Panc1 (cell line): ENCODE data around the gene CDKAL1. TPM values are rescaled to one million over a fixed set of nuclear protein-coding genes. Genes with fewer than 3 reads are reported as not detected.

Experiments used
- ATAC-seq: fragments of 200-7000 bp; cut with Tn5 transposase; 2 replicates; pipeline ENCODE4 v1.9.1; 2020; ENCODE audit warnings: mild to moderate bottlenecking, moderate library complexity
- BruUV-seq: library from RNA; stranded (reverse); fragments of 400-500 nt; replicated peaks from 2 replicates; lab custom pipeline; 2021; lab: Mats Ljungman, UMichigan
- CTCF ChIA-PET: fragments of 300-600 bp; sonication (Branson Sonifier 250); formaldehyde crosslinking; loops from one replicate; lab custom pipeline; 2022; ENCODE audit warnings: antibody characterized with exemption; lab: Charles Lee
- POLR2A ChIA-PET: fragments of 300-600 bp; sonication (Branson Sonifier 250); formaldehyde crosslinking; loops from one replicate; lab custom pipeline; 2022; ENCODE audit warnings: antibody characterized with exemption; lab: Charles Lee
- DNase-seq: peaks from one replicate; pipeline ENCODE4 v3.0.0-alpha.2; 2010; ENCODE audit warnings: low read depth, low spot score
- H3K27ac ChIP-seq: 2 replicates; pipeline ENCODE4 v1.5.1; 2011; ENCODE audit warnings: mild to moderate bottlenecking, low read length, inconsistent platforms
- H3K27me3 ChIP-seq: fragments of 200-500 bp; sonication (Bioruptor generic); 2 replicates; pipeline ENCODE4 v1.6.0; 2014; ENCODE audit warnings: low read length, inconsistent platforms; ENCODE audit not compliant: control insufficient read depth, insufficient read depth
- H3K36me3 ChIP-seq: fragments of 200-500 bp; sonication (Bioruptor generic); 2 replicates; pipeline ENCODE4 v1.5.1; 2014; ENCODE audit warnings: inconsistent platforms, mild to moderate bottlenecking, low read length, moderate library complexity; ENCODE audit not compliant: control insufficient read depth, insufficient read depth
- H3K4me1 ChIP-seq: 2 replicates; pipeline ENCODE4 v1.5.1; 2011; ENCODE audit warnings: inconsistent platforms, mild to moderate bottlenecking, low read length, moderate library complexity; ENCODE audit not compliant: control insufficient read depth, insufficient read depth
- H3K4me3 ChIP-seq, 2 experiments: 2 replicates each; pipeline ENCODE4 v1.5.1; 2011 to 2012; ENCODE audit warnings: low read depth in 2 of 2, low read length in 2 of 2, mild to moderate bottlenecking in 2 of 2, inconsistent platforms in 1 of 2, moderate library complexity in 1 of 2
- H3K9me3 ChIP-seq: fragments of 200-500 bp; sonication (Bioruptor generic); 2 replicates; pipeline ENCODE4 v1.5.1; 2014; ENCODE audit warnings: low read depth, mild to moderate bottlenecking, inconsistent platforms, low read length, moderate library complexity; ENCODE audit not compliant: control insufficient read depth, insufficient read depth
- CTCF ChIP-seq: fragments of 450-650 bp; IDR thresholded peaks from 2 replicates; pipeline ENCODE4 v1.5.1; 2017; ENCODE audit warnings: mild to moderate bottlenecking
- POLR2AphosphoS5 ChIP-seq: IDR thresholded peaks from 2 replicates; pipeline ENCODE4 v1.6.1; 2012; ENCODE audit warnings: mild to moderate bottlenecking, low read depth, low read length, moderate library complexity
- REST ChIP-seq, 2 experiments: IDR thresholded peaks; 2 replicates each; pipeline ENCODE4 v1.6.1; 2011 to 2012; ENCODE audit warnings: low read depth in 2 of 2, control low read depth in 1 of 2, low read length in 1 of 2, mild to moderate bottlenecking in 1 of 2, moderate library complexity in 1 of 2; ENCODE audit not compliant: insufficient read depth in 1 of 2
- SIN3A ChIP-seq: IDR thresholded peaks from 2 replicates; pipeline ENCODE4 v1.6.1; 2012; ENCODE audit warnings: low read depth, mild to moderate bottlenecking, low read length, moderate library complexity, borderline replicate concordance; ENCODE audit not compliant: insufficient read depth
- TCF7L2 ChIP-seq: IDR thresholded peaks from 2 replicates; pipeline ENCODE4 v1.6.1; 2011; ENCODE audit warnings: mild to moderate bottlenecking, low read depth, low read length, inconsistent platforms
- in situ Hi-C: cut with HindIII; loops from 2 replicates; pipeline ENCODE4 v1.10.0; 2016; ENCODE audit warnings: low sequenced_read_pairs, low pct_unique_long_range_greater_than_20kb
- intact Hi-C: fragments of 100-400 bp; cut with micrococcal nuclease; formaldehyde crosslinking; loops from one replicate; pipeline ENCODE4 v1.10.0; 2022; ENCODE audit not compliant: unreplicated experiment
- total RNA-seq: library from RNA; stranded (reverse); gene quantifications from one replicate; pipeline ENCODE4 v1.2.1, GENCODE V29; 2021; ENCODE audit not compliant: unreplicated experiment

Gene CDKAL1
- total RNA-seq, 1 experiment from 2014 or later, result 14.5 TPM

GRCh38 chr6:21080221-21080620, 546.0 kb downstream of the CDKAL1 start:
- POLR2A ChIA-PET, result no interaction called here
- TF ChIP-seq REST (IDR thresholded peaks at IDR 0.05; ENCODE audit: insufficient read depth in 1 of 2, low read depth in 2 of 2, low read length in 1 of 2) (no peak), TCF7L2 (no peak), CTCF (no peak), POLR2AphosphoS5 (no peak), SIN3A (no peak)

GRCh38 chr6:21082091-21082490, 547.8 kb downstream of the CDKAL1 start:
- no peak for ATAC-seq
- Histone ChIP-seq H3K4me3 (no peak overlapping the region), H3K36me3 (no peaks in the 10 kb centered on the region), H3K27ac (no peak overlapping the region), H3K4me1 (no peaks in the 10 kb centered on the region), H3K9me3 (no peaks in the 10 kb centered on the region), H3K27me3 (no peaks in the 10 kb centered on the region)
- BruUV-seq, result no TSS peak
- TF ChIP-seq SIN3A (no peak), REST (IDR thresholded peaks at IDR 0.05; ENCODE audit: insufficient read depth in 1 of 2, low read depth in 2 of 2, low read length in 1 of 2) (no peak), POLR2AphosphoS5 (no peak), TCF7L2 (no peak), CTCF (no peak)
- POLR2A ChIA-PET, result no interaction called here
- intact Hi-C loops (no loop called here), in situ Hi-C loops (no loop called here)
- CTCF ChIA-PET, result no interaction called here
- no peak for DNase-seq

More at GRCh38 chr6:21080221-21080620, 546.0 kb downstream of the CDKAL1 start:
- BruUV-seq, result no TSS peak
- no peak overlapping the region for H3K4me3 ChIP-seq
- H3K27ac ChIP-seq, result no peak overlapping the region
- intact Hi-C loops (no loop called here), in situ Hi-C loops (no loop called here)
- H3K36me3 ChIP-seq, result no peaks in the 10 kb centered on the region
- no peak for DNase-seq
- CTCF ChIA-PET, result interaction anchor here (0.7 kb wide), 1 partner anchor 56 kb away, joined by 3 read pairs; no protein-coding TSS in a partner anchor
- no peaks in the 10 kb centered on the region for H3K4me1 ChIP-seq
- H3K27me3 ChIP-seq, result no peaks in the 10 kb centered on the region
- no peaks in the 10 kb centered on the region; the same call in 1 of the 2 replicates for H3K9me3 ChIP-seq
- no peak for ATAC-seq
